Mesothelial cell of epicardium (in vitro differentiated cells): ENCODE results near the gene OVOL2. TPM values are rescaled to one million over a fixed set of nuclear protein-coding genes. Genes with fewer than 3 reads are reported as not detected.
A peak's percentile ranks its signal among the peaks of the same experiment; 100 is the strongest.

Experiments used
- DNase-seq, 2 experiments: peaks; one replicate each; pipeline ENCODE4 v3.0.0; 2021; ENCODE audit warnings: low spot score in 2 of 2; ENCODE audit not compliant: unreplicated experiment in 2 of 2
- H3K27ac Mint-ChIP-seq: 2 replicates; pipeline ENCODE4 v1.8.0; 2021; ENCODE audit warnings: mixed read lengths
- H3K27me3 Mint-ChIP-seq: 2 replicates; pipeline ENCODE4 v1.8.0; 2021; ENCODE audit warnings: low read depth, mixed read lengths
- H3K36me3 Mint-ChIP-seq: 2 replicates; pipeline ENCODE4 v1.8.0; 2021; ENCODE audit warnings: mixed read lengths
- H3K4me1 Mint-ChIP-seq: 2 replicates; pipeline ENCODE4 v1.8.0; 2021; ENCODE audit warnings: mixed read lengths
- H3K4me3 Mint-ChIP-seq: 2 replicates; pipeline ENCODE4 v1.8.0; 2021; ENCODE audit warnings: mild to moderate bottlenecking, moderate library complexity, mixed read lengths
- H3K9me3 Mint-ChIP-seq: 2 replicates; pipeline ENCODE4 v1.8.0; 2021; ENCODE audit warnings: mixed read lengths
- CTCF ChIP-seq: fragments of 200-600 bp; sonication (generic); IDR thresholded peaks from one replicate; pipeline ENCODE4 v1.5.0; 2021; ENCODE audit warnings: antibody characterized with exemption; ENCODE audit not compliant: unreplicated experiment
- total RNA-seq: library from RNA; stranded (reverse); gene quantifications from 3 replicates; pipeline ENCODE4 v1.2.1, GENCODE V29; 2021

The OVOL2 gene
- total RNA-seq, 1 donor from 2014 or later, result 7.3 TPM

GRCh38 chr20:18059603-18060002 is 1.9 kb upstream of the OVOL2 start:
- no peaks in the 10 kb centered on the region for H3K36me3 Mint-ChIP-seq
- no peak for TF ChIP-seq CTCF
- no peak overlapping the region for H3K27ac Mint-ChIP-seq
- peaks cover 58% of the 10 kb centered on the region for H3K27me3 Mint-ChIP-seq
- peak overlapping the region; percentile 78 for H3K4me3 Mint-ChIP-seq
- H3K9me3 Mint-ChIP-seq, result no peaks in the 10 kb centered on the region
- no peak for DNase-seq
- H3K4me1 Mint-ChIP-seq, result peaks cover 19% of the 10 kb centered on the region

DNA sequence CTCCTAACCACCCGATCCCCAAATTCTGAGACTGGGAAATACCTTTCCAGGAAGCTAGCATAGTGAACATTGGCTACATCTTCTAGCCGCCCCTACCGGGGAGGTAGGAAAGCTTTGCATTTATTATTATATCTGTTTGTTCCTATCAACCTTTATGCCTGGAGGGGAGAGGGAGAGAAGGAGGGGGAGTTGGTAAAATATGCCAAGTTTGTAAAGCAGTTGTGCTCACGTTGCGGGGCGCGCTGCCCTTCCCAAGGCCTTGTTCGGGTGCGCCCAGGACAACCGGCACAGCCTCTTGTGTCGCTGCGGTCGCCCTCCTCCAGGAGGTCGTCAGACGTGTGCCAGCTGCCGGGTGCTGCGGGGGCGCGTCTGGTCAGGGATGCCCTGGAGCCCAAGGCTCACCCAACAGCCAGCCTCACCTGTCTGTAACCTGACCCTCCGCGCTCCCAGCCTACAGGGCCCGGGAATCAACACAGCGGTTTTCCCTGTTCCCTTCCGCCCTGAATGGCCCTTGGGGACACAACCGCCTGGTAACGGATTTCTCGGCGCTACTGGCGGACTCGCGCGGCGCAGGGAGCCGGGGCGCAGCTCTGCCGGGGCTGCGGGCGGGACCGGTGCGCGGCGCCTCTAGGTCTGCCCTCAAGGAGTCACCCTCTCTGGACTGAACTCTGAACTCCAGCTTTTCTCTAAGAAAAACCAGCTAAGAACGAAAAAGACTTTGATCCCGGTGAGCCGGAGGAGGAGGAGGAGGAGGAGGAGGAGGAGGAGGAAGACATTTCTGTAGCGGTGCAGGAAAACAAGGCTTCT is 1.1 kb upstream of the OVOL2 start:
- peaks cover 65% of the 10 kb centered on the region for H3K27me3 Mint-ChIP-seq
- H3K27ac Mint-ChIP-seq, result peak overlapping the region; percentile 87
- peak in 1 of 2 experiments; percentile 46 for DNase-seq
- no peaks in the 10 kb centered on the region for H3K36me3 Mint-ChIP-seq
- peaks cover 19% of the 10 kb centered on the region for H3K4me1 Mint-ChIP-seq
- no peaks in the 10 kb centered on the region for H3K9me3 Mint-ChIP-seq
- H3K4me3 Mint-ChIP-seq, result peak overlapping the region; percentile 78
- TF ChIP-seq CTCF, result no peak

- Mint-ChIP-seq H3K27ac (peak overlapping the region; percentile 87), H3K4me3 (peak overlapping the region; percentile 78), H3K27me3 (peaks cover 70% of the 10 kb centered on the region), H3K4me1 (peaks cover 19% of the 10 kb centered on the region), H3K9me3 (no peaks in the 10 kb centered on the region), H3K36me3 (no peaks in the 10 kb centered on the region)
- no peak for TF ChIP-seq CTCF
- DNase-seq, result no peak
These were observed 256 bp upstream of the OVOL2 start for GRCh38 chr20:18057994-18058349.

GRCh38 chr20:18056174-18057100 is 1.3 kb downstream of the OVOL2 start:
- peak overlapping the region; percentile 43 for H3K27ac Mint-ChIP-seq
- H3K4me1 Mint-ChIP-seq, result peaks cover 14% of the 10 kb centered on the region
- no peaks in the 10 kb centered on the region for H3K9me3 Mint-ChIP-seq
- peak; percentile 29 to 56 for DNase-seq
- peak overlapping the region; percentile 78 for H3K4me3 Mint-ChIP-seq
- TF ChIP-seq CTCF, result no peak
- H3K27me3 Mint-ChIP-seq, result peaks cover 71% of the 10 kb centered on the region
- H3K36me3 Mint-ChIP-seq, result no peaks in the 10 kb centered on the region

DNA sequence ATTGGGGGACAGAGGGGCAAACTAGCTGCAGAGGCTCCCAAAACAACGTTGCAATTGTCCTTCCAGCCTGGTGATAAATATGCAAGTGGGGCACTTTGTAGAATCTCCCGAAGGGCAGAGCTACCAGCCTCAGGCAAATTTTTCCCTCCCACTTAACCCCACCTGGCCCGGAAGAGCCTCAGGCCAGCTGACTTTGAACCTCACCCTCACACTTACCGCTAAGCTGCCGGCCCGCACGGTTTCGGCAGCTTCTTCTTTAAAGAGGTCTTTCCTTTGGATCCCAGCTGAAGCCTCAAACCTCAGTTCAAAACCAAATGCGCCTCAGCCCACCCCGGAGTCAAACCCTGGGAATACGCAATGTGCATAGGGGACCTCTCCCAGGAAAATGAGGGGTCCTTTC is 2.5 kb downstream of the OVOL2 start:
- Mint-ChIP-seq H3K27me3 (peaks cover 69% of the 10 kb centered on the region), H3K9me3 (no peaks in the 10 kb centered on the region), H3K27ac (no peak overlapping the region), H3K36me3 (no peaks in the 10 kb centered on the region), H3K4me1 (peaks cover 14% of the 10 kb centered on the region), H3K4me3 (peak overlapping the region; percentile 74)
- no peak for TF ChIP-seq CTCF
- DNase-seq, result no peak
